GM19193 (cell line): ENCODE measurements around the gene MAP4K2.

ENCODE experiments used
- POLR2A ChIP-seq: IDR thresholded peaks from 4 replicates; pipeline ENCODE4 v1.6.1; 2011; ENCODE audit not compliant: insufficient read depth, insufficient read length; ENCODE audit errors: extremely low read depth

MAP4K2 gene

GRCh38 chr11:64803846-64804345 is 882 bp upstream of the MAP4K2 start:
- no peak for TF ChIP-seq POLR2A

GRCh38 chr11:64802370-64803157 is 450 bp downstream of the MAP4K2 start:
- no peak for TF ChIP-seq POLR2A

- no peak for TF ChIP-seq POLR2A
Measured at GRCh38 chr11:64801561-64802369, 1.2 kb downstream of the MAP4K2 start.

GRCh38 chr11:64801158-64801464 is 1.9 kb downstream of the MAP4K2 start:
- TF ChIP-seq POLR2A: no peak

DNA sequence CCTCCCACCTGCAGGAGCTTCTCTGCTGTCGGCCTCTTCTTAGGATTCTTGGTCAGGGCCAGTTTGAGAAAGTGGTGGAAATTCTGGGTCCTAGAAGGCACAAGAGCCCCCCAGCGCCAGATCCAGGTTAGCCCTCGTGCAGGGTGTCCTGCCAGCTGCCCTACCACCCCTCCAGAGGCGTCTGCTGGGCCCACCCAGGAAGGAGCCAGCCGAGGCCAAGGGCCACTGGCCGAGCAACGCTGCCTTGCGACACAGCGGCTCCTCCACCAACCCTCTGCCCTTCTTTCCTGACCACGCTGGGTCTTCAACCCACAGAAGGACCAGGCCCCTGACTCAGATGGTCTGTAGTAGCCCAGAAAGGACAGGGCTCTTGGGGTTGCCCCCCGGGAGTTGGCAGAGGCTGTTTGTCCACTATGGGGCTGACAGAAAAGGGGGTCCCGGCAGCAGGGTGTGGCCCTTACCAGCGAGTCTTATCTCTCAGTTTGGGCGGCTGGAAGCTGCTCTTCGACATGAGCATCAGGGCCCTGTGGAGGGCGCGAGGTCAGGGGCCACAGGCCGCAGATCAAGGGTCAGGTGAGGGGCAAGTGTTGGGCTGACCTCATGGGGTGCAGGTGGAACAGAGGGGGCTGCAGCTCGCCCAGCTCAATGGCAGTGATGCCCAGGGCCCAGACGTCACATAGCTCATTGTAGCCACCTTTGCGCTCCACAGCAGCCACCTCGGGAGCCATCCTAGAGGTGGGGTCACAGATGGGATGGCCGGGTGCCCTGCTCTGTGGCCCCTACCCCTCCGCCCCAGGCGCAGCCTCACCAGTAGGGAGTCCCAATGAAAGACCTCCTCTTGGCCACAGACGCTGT is 2.5 kb downstream of the MAP4K2 start:
- no peak for TF ChIP-seq POLR2A

- TF ChIP-seq POLR2A: no peak
Measured at GRCh38 chr11:64799623-64800302, 3.3 kb downstream of the MAP4K2 start.

DNA sequence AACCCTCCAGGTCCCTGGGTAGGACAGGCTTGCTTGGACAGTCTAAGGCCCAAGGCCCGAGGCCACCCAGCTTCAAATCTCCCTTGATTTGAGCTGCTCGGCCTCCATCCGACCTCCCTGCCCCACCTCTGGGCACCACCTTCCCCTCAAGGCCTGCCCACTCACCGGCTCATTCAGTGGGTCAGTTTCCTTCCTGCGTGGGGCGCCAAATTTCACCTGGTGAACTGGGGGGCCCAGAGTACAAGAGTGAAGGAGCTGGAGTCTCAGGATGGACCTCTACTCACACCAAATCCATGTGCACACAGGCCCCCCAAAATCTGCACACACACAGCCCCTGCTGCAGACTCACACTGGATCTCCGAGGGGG is 3.8 kb downstream of the MAP4K2 start:
- TF ChIP-seq POLR2A: no peak

DNA sequence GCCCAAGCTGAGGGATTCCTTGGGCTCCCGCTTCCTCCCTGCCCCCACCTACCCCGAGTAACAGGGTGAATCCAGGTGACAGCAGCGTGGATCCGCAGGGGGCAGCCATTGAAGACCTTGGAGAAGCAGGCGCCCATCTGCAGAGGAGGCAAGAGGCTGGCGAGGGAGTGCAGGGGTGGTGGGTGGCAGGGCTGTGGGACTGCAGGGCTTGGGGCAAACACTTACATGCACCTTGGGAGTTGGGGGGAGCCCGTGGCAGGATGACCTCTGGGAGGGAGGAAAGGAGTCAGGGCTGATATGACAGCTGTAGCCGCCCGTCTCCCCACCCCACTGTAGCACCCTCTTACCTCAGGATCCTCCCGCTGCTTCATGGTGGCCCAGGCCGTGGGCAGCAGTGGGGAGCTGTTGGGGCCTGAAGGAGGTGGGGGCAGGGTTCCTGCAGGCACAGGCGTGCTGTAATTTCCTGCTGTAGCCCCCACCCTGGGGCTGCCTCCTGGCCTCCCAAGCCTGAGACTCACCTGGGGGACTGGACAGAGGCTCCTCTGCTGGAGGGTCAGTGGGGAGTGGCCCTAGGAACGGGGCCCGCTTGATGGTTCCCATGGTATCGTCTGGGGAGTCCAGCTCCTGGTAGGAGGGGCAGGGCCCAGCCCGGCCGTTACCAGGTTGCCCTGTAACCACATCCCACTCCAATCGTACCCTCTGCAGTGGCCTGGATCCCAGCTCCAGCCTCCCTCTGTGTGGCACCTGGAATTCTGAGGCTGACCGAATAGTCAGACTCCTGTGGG is 6.1 kb downstream of the MAP4K2 start:
- no peak for TF ChIP-seq POLR2A

GRCh38 chr11:64796047-64796756 is 6.8 kb downstream of the MAP4K2 start:
- TF ChIP-seq POLR2A: no peak

- no peak for TF ChIP-seq POLR2A
Measured at GRCh38 chr11:64794526-64794925, 8.5 kb downstream of the MAP4K2 start.

GRCh38 chr11:64793271-64794160 is 9.5 kb downstream of the MAP4K2 start:
- TF ChIP-seq POLR2A: no peak

GRCh38 chr11:64792482-64792881 is 10.5 kb downstream of the MAP4K2 start:
- TF ChIP-seq POLR2A: no peak
